Measurements from ENCODE around the gene ZRANB3. TPM values are rescaled to one million over a fixed set of nuclear protein-coding genes. Genes with fewer than 3 reads are reported as not detected.
A peak's percentile ranks its signal among the peaks of the same experiment; 100 is the strongest.

ZRANB3 gene
- total and polyA plus RNA-seq, 2 of the 13 experiments (the other 11 are each of a cell fraction or from before 2014, with no cell fraction given) = 5.8 to 25.2 TPM

GRCh38 chr2:135337071-135337470 lies 193.9 kb downstream of the ZRANB3 start:
- no peak overlapping the region for H3K4me2 ChIP-seq (ENCODE audit: low read depth, low read length)
- 92% methylated on average over 3 of the region's 3 CpGs for WGBS (ENCODE audit: low lambda C conversion rate)
- no peaks in the 10 kb centered on the region for H3K79me2 ChIP-seq (ENCODE audit: insufficient read depth, low read length)
- H3K4me3 ChIP-seq (replicated peaks in 1 of 3; ENCODE audit: insufficient read depth in 1 of 3, low read depth in 2 of 3, low read length in 3 of 3) = no peak overlapping the region
- in situ Hi-C loops (cut with HindIII; ENCODE audit: extremely low pct_ligation_motif_present, low pct_unique_long_range_greater_than_20kb) = no loop called here
- no peaks in the 10 kb centered on the region for H3K9me3 ChIP-seq (ENCODE audit: low read length)
- no peaks in the 10 kb centered on the region for H3K27me3 ChIP-seq (ENCODE audit: control insufficient read depth in 1 of 2, insufficient read depth in 2 of 2, low read length in 2 of 2)
- BruUV-seq (replicated peaks) = no TSS peak
- no peak overlapping the region for H3K27ac ChIP-seq (ENCODE audit: extremely low read length, insufficient read depth, low read length)
- intact Hi-C loops (cut with micrococcal nuclease; ENCODE audit: unreplicated experiment) = no loop called here
- no peak overlapping the region for H3K9ac ChIP-seq (ENCODE audit: insufficient read depth, low read depth, low read length)
- ChIA-PET CTCF (ENCODE audit: low intra/inter-chr PET ratio, low total read pairs) (no interaction called here), POLR2A (no interaction called here)
- ATAC-seq = no peak
- no peaks in the 10 kb centered on the region for H4K20me1 ChIP-seq (ENCODE audit: insufficient read depth, low read length)
- H2AFZ ChIP-seq (ENCODE audit: low read length) = no peak overlapping the region
- no peak for DNase-seq (ENCODE audit: low spot score)
- peak; percentile 34 for FAIRE-seq
- H3K36me3 ChIP-seq (replicated peaks in 1 of 2; ENCODE audit: control insufficient read depth in 1 of 2, insufficient read depth in 2 of 2, low read length in 2 of 2) = no peaks in the 10 kb centered on the region; a peak in 1 of 5 replicates
- TF ChIP-seq SP5 (CRISPR knock-in tag; IDR thresholded peaks at IDR 0.05; ENCODE audit: borderline replicate concordance, low read depth) (no peak), BRD4 (CRISPR knock-in tag; IDR thresholded peaks at IDR 0.05) (no peak), POGK (CRISPR knock-in tag; conservative IDR thresholded peaks at IDR 0.05) (no peak), IRF2 (CRISPR knock-in tag; IDR thresholded peaks at IDR 0.05) (no peak)
- H3K4me1 ChIP-seq (ENCODE audit: insufficient read depth, low read length) = no peaks in the 10 kb centered on the region

DNA sequence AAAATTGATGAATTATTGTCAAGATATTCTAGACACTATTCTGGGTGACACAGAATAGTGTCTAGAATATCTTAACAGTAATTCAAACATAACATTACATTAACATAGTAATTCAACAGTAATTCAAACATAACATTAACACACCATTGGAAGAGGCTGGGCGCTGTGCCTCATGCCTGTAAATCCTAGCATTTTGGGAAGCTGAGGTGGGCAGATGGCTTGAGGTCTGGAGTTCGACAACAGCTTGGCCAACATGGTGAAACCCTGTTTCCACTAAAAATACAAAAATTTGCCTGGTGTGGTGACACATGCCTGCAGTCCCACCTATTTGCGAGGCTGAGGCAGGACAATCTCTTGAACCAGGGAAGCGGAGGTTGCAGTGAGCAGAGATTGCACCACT lies 195.8 kb downstream of the ZRANB3 start:
- ATAC-seq (no peak), DNase-seq (ENCODE audit: low spot score) (no peak), FAIRE-seq (no peak)
- Histone ChIP-seq H3K79me2 (ENCODE audit: insufficient read depth, low read length) (no peaks in the 10 kb centered on the region), H3K9me3 (ENCODE audit: low read length) (no peaks in the 10 kb centered on the region), H3K27me3 (ENCODE audit: control insufficient read depth in 1 of 2, insufficient read depth in 2 of 2, low read length in 2 of 2) (no peaks in the 10 kb centered on the region), H4K20me1 (ENCODE audit: insufficient read depth, low read length) (no peaks in the 10 kb centered on the region), H2AFZ (ENCODE audit: low read length) (no peak overlapping the region), H3K27ac (ENCODE audit: extremely low read length, insufficient read depth, low read length) (no peak overlapping the region), H3K4me1 (ENCODE audit: insufficient read depth, low read length) (no peaks in the 10 kb centered on the region), H3K4me2 (ENCODE audit: low read depth, low read length) (no peak overlapping the region), H3K36me3 (replicated peaks in 1 of 2; ENCODE audit: control insufficient read depth in 1 of 2, insufficient read depth in 2 of 2, low read length in 2 of 2) (no peaks in the 10 kb centered on the region; a peak in 1 of 5 replicates), H3K9ac (ENCODE audit: insufficient read depth, low read depth, low read length) (no peak overlapping the region), H3K4me3 (replicated peaks in 1 of 3; ENCODE audit: insufficient read depth in 1 of 3, low read depth in 2 of 3, low read length in 3 of 3) (no peak overlapping the region)
- WGBS (ENCODE audit: low lambda C conversion rate) = 95% methylated on average over 4 of the region's 4 CpGs
- intact Hi-C loops (cut with micrococcal nuclease; ENCODE audit: unreplicated experiment) (no loop called here), in situ Hi-C loops (cut with HindIII; ENCODE audit: extremely low pct_ligation_motif_present, low pct_unique_long_range_greater_than_20kb) (no loop called here)
- POLR2A ChIA-PET = no interaction called here
- CTCF ChIA-PET (ENCODE audit: low intra/inter-chr PET ratio, low total read pairs) = no interaction called here
- TF ChIP-seq ZNF792 (CRISPR knock-in tag; IDR thresholded peaks at IDR 0.05) (no peak), GTF3A (CRISPR knock-in tag; conservative IDR thresholded peaks at IDR 0.05) (no peak), SIX1 (CRISPR knock-in tag; IDR thresholded peaks at IDR 0.05; ENCODE audit: borderline replicate concordance) (no peak), ZNF850 (CRISPR knock-in tag; conservative IDR thresholded peaks at IDR 0.05) (no peak), ETV5 (CRISPR knock-in tag; IDR thresholded peaks at IDR 0.05; ENCODE audit: borderline replicate concordance) (no peak), HOXA5 (CRISPR knock-in tag; IDR thresholded peaks at IDR 0.05) (no peak), ZBTB46 (CRISPR knock-in tag; IDR thresholded peaks at IDR 0.05; ENCODE audit: borderline replicate concordance) (no peak), ZBTB20 (CRISPR knock-in tag; IDR thresholded peaks at IDR 0.05; ENCODE audit: borderline replicate concordance, low read depth) (no peak), ELF3 (CRISPR knock-in tag; IDR thresholded peaks at IDR 0.05) (no peak)
- TF ChIP-seq, protein P1, sequence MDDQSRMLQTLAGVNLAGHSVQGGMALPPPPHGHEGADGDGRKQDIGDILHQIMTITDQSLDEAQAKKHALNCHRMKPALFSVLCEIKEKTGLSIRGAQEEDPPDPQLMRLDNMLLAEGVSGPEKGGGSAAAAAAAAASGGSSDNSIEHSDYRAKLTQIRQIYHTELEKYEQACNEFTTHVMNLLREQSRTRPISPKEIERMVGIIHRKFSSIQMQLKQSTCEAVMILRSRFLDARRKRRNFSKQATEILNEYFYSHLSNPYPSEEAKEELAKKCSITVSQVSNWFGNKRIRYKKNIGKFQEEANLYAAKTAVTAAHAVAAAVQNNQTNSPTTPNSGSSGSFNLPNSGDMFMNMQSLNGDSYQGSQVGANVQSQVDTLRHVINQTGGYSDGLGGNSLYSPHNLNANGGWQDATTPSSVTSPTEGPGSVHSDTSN (CRISPR knock-in tag; IDR thresholded peaks at IDR 0.05; ENCODE audit: borderline replicate concordance) = no peak
- no TSS peak for BruUV-seq (replicated peaks)

Measured in HepG2 (cell line).